Activated T-cell treated with anti-CD3 and anti-CD28 coated beads, Interleukin-2, amount 50 U/mL, for 72 hours (primary cell): ENCODE measurements around the gene TPM2. TPM values are rescaled to one million over a fixed set of nuclear protein-coding genes. Genes with fewer than 3 reads are reported as not detected.

Experiments
- ATAC-seq, 2 donors: fragments of 150-1000 bp; cut with Tn5 transposase; replicated peaks in 1 of 2; 2 replicates each; pipeline ENCODE4 v1.10.0; 2021; ENCODE audit warnings: moderate library complexity in 2 of 2, mild to moderate bottlenecking in 1 of 2
- DNase-seq, 2 donors: peaks; one replicate each; pipeline ENCODE4 v3.0.0; 2021 to 2022; ENCODE audit warnings: mixed read lengths in 1 of 2
- H3K27ac Mint-ChIP-seq: one replicate; pipeline ENCODE4 v1.8.0; 2022; ENCODE audit warnings: mild to moderate bottlenecking, moderate library complexity, mixed read lengths
- H3K27me3 Mint-ChIP-seq: one replicate; pipeline ENCODE4 v1.8.0; 2022; ENCODE audit warnings: low read depth, mixed read lengths
- H3K36me3 Mint-ChIP-seq, 2 donors: one replicate each; pipeline ENCODE4 v1.8.0; 2022; ENCODE audit warnings: mixed read lengths in 2 of 2, mild to moderate bottlenecking in 1 of 2; ENCODE audit not compliant: insufficient read depth in 2 of 2
- H3K4me1 Mint-ChIP-seq: one replicate; pipeline ENCODE4 v1.8.0; 2022; ENCODE audit warnings: low read depth, mixed read lengths
- H3K4me3 Mint-ChIP-seq, 2 donors: one replicate each; pipeline ENCODE4 v1.8.0; 2022; ENCODE audit warnings: mild to moderate bottlenecking in 2 of 2, mixed read lengths in 2 of 2, moderate library complexity in 2 of 2
- H3K9me3 Mint-ChIP-seq, 2 donors: one replicate each; pipeline ENCODE4 v1.8.0; 2022; ENCODE audit warnings: mixed read lengths in 2 of 2
- total RNA-seq, 2 donors: library from RNA; stranded (reverse); gene quantifications; one replicate each; pipeline ENCODE4 v1.2.3, GENCODE V29; 2022

The TPM2 gene
- total RNA-seq, 2 donors from 2014 or later: 5.4 to 7.8 TPM

DNA sequence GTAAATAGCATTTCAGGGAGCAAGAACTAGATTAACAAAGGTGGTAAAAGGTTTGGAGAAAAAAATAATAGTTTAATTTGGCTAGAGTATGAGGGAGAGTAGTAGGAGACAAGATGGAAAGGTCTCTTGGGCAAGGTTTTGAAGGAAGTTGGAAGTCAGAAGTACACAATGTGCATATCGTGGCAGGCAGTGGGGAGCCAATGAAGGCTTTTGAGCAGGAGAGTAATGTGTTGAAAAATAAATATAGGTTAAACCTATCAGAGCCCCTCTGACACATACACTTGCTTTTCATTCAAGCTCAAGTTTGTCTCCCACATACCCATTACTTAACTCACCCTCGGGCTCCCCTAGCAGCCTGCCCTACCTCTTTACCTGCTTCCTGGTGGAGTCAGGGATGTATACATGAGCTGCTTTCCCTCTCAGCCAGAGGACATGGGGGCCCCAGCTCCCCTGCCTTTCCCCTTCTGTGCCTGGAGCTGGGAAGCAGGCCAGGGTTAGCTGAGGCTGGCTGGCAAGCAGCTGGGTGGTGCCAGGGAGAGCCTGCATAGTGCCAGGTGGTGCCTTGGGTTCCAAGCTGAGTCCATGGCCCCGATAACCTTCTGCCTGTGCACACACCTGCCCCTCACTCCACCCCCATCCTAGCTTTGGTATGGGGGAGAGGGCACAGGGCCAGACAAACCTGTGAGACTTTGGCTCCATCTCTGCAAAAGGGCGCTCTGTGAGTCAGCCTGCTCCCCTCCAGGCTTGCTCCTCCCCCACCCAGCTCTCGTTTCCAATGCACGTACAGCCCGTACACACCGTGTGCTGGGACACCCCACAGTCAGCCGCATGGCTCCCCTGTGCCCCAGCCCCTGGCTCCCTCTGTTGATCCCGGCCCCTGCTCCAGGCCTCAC is 16.3 kb downstream of the TPM2 start, which contains the start of gene CA9:
Gene CA9 (plus strand): TSS at position 797 of the 893 bp plus-strand sequence. CDS start 32 bp downstream, at position 829.
- Mint-ChIP-seq H3K27me3 (peaks cover 11% of the 10 kb centered on the region), H3K36me3 (peaks cover 0 to 1% of the 10 kb centered on the region in 2 donors), H3K27ac (no peak within 1 kb of the TSS), H3K4me3 (peak within 1 kb of the TSS; percentile 28 to 49), H3K4me1 (peaks cover 6% of the 10 kb centered on the region), H3K9me3 (peaks cover 0 to 2% of the 10 kb centered on the region in 2 donors)
- DNase-seq: no peak
- ATAC-seq: no peak

DNA sequence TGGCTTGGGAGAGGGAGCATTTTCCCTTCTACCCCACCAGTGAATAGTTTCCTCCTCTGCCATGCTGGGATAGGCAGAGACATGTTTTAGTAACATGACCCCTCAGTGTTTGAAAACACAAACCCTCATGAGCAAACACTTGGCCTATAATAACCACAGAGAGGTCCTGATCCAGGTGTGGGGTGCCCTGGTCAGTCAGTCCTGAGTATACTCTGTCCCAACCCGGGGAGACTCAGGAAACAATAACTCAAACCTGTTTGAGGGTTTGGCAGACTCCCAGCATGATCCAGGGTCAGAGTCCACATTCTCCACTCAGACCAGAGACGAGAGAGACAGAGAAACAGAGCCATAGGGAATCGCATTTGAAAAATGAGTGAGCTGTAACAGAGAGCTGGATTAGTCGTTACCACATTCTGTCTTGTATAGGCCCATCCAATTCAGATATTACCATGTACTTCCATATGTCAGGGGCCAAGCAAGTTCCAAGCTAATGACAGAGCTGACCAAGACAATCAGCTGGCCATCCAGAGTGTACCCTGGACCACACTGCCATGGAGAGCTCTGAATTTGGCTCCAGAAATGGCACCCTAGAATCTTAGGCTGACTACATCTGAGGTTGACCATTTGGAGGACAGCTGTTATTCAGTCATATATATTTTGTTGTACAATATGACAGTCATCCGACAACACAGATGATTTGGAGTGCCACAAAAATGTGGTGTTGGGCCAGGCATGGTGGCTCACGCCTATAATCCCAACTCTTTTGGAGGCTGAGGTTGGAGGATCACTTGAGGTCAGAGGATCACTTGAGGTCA is 20.2 kb downstream of the TPM2 start:
- H3K36me3 Mint-ChIP-seq: no peaks in the 10 kb centered on the region
- H3K27ac Mint-ChIP-seq: no peak overlapping the region
- DNase-seq: no peak

DNA sequence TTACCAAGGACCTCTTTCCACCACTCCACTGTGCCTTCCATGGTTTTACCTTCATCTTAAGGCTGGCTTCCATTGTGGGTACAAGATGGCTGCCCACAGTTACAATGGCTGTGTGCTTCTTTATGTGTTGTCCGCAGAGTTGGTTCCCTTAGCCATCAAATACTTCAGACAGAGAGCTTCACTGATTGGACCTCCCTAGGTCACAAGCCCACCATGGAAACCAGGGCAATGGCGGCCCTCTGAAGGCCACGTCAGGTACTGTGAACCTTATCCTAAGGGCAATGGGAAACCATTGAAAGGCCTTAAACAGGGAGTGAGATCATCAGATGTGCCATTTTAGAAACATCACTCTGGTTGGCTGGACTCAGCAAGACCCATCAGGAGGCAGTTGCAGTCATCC is 21.8 kb downstream of the TPM2 start:
- Mint-ChIP-seq H3K27ac (no peak overlapping the region), H3K9me3 (peaks cover 5% of the 10 kb centered on the region in 2 donors), H3K4me1 (peaks cover 30% of the 10 kb centered on the region), H3K4me3 (no peak overlapping the region), H3K36me3 (no peaks in the 10 kb centered on the region), H3K27me3 (no peaks in the 10 kb centered on the region)
- ATAC-seq (no peak), DNase-seq (no peak)

More for the DNA sequence above, 20.2 kb downstream of the TPM2 start:
- Mint-ChIP-seq H3K9me3 (peaks cover 5% of the 10 kb centered on the region in 2 donors), H3K4me3 (no peak overlapping the region), H3K27me3 (peaks cover 8% of the 10 kb centered on the region), H3K4me1 (peaks cover 14% of the 10 kb centered on the region)
- no peak for ATAC-seq

DNA sequence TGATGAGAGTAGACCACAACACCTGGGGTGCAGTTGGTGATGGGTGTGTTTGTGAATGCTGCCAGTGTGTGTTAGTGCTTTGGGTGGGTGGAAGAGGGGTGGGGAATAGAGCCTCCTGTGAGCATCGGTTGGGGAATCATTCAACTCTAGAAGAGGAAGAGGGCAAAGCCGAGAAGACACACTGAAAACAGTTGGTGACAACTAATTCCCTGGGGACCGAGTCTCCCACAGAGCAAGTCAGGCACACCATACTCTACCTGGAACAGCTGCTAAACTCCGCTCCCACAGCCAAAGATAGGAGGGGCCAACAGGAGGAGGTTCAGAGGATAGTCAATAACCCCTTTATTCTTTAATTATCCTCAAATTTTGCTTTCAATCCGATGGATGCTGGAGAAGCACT is 23.2 kb downstream of the TPM2 start:
- ATAC-seq: no peak
- no peak overlapping the region for H3K27ac Mint-ChIP-seq
- peaks cover 5% of the 10 kb centered on the region in 2 donors for H3K9me3 Mint-ChIP-seq
- H3K36me3 Mint-ChIP-seq: peaks cover 0 to 6% of the 10 kb centered on the region in 2 donors
- DNase-seq: no peak
- no peak overlapping the region for H3K4me3 Mint-ChIP-seq
- peaks cover 44% of the 10 kb centered on the region for H3K4me1 Mint-ChIP-seq
- H3K27me3 Mint-ChIP-seq: no peaks in the 10 kb centered on the region

DNA sequence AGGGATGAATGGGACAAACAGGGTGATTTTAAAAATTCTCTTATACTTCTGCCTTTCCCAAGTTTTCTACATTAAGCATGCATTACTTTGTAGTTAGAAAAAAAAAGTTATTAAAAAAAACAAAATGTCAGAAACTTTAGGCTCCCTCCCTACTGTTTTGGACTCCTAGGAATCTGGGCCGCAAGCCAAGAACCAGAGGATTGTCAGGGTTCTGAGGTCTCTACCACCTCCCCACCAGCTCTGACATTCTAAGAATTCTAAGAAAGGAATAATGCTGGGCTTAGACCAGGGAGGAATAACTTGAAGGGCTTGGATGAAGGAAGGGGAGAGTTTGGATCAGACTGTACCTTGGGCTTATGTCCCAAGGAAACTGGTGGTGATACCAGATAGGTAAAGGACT is 23.7 kb downstream of the TPM2 start:
- H3K27me3 Mint-ChIP-seq: no peaks in the 10 kb centered on the region
- H3K4me1 Mint-ChIP-seq: peaks cover 49% of the 10 kb centered on the region
- peaks cover 5% of the 10 kb centered on the region in 2 donors for H3K9me3 Mint-ChIP-seq
- ATAC-seq (no peak), DNase-seq (no peak)
- H3K4me3 Mint-ChIP-seq: peak overlapping the region; percentile 91 to 96
- H3K27ac Mint-ChIP-seq: no peak overlapping the region
- peaks cover 0 to 6% of the 10 kb centered on the region in 2 donors for H3K36me3 Mint-ChIP-seq

DNA sequence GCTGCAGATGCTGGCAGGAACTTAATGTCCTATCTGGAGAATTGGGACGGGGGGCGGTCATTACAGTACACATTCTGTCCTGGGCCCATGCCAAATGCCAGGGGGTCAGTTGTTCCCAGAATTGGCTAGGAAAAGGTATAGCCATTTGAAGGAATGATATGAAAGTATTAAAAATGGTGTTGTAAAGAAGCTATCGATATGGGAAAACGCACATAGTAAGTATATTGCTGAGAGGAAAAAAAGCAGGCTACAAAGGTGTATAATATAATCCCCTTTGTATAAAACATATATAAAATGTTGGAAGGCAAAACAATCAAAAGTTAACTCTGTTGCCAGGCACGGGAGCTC is 24.3 kb downstream of the TPM2 start:
- H3K4me1 Mint-ChIP-seq: peaks cover 55% of the 10 kb centered on the region
- H3K9me3 Mint-ChIP-seq: peaks cover 5% of the 10 kb centered on the region in 2 donors
- no peak for DNase-seq
- peak overlapping the region; percentile 91 to 96 for H3K4me3 Mint-ChIP-seq
- H3K36me3 Mint-ChIP-seq: peaks cover 0 to 6% of the 10 kb centered on the region in 2 donors
- peak overlapping the region; percentile 86 for H3K27ac Mint-ChIP-seq
- H3K27me3 Mint-ChIP-seq: no peaks in the 10 kb centered on the region
- no peak for ATAC-seq

DNA sequence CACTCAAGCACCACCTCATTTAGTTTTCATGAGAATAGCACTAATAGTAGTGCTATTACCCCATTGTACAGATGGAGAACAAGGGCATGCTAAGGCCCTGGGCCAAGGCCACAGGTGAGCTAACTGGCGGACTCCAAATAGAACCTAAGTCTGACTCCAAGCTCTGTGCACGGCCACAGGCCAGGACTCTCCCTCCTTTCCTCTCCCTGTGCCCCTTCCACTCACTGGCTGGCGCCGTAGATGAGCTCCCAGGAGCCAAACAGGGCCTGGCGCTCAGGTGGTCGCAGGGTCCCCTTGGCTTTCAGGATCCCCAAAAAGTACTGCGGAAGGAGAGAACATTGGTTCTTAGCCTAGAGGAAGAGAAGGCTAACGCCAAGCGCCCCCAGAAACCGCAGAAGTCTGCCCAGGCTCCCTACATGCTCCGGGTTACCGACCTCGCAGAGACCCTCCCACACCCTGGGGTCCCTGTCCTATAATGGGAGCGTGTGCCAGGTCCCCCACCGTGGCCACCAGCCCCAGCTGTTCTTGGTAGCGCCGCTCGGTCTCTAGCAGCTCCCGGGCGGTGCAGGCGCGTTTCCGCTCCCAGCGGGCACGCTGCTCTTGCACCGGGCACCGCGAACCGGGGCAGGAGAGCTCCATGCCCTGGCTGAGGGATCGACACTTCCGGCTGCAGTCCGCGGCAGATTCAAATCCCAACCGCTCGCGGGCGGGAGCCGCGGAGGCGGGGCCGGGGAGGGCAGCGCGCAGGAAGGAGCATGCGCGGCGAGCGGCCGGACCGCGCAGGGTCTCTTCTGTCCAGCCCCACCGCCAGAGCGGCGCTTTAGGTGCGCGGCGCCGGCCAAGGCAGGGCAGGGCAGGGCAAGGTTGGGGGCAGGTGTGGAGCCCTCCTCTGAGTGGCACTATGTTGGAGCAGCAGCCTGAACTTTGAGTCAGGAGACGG is 24.9 kb downstream of the TPM2 start, which contains the start of gene ARHGEF39:
Gene ARHGEF39 (minus strand): TSS at position 665 of the 940 bp plus-strand sequence. CDS start 26 bp downstream, at position 639.
- ATAC-seq (peak; percentile 90 to 94), DNase-seq (peak; percentile 81 to 88)
- H3K36me3 Mint-ChIP-seq: peaks cover 2 to 6% of the 10 kb centered on the region in 2 donors
- peaks cover 61% of the 10 kb centered on the region for H3K4me1 Mint-ChIP-seq
- peak within 1 kb of the TSS; percentile 91 to 96 for H3K4me3 Mint-ChIP-seq
- peaks cover 5% of the 10 kb centered on the region in 2 donors for H3K9me3 Mint-ChIP-seq
- H3K27me3 Mint-ChIP-seq: no peaks in the 10 kb centered on the region
- H3K27ac Mint-ChIP-seq: peak within 1 kb of the TSS; percentile 86

DNA sequence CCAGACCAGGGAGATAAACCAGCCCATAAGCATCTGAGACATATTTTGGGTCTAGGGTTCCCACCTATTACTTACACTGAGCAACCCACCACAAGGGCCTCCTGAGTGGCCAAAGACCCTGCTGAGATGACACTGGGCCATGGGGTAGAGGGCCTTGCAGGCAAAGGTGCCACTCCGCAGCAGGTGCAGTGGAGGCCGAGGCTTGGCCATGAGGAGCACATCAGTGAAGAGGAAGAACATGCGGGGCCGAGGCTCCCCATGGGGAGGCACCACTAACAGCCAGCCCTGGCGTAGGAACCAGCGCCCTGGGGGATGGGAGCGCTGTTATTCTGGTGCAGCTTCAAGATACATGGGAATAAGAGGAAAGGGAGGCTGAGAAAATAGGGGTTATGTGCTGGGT is 27.3 kb downstream of the TPM2 start:
- DNase-seq (no peak), ATAC-seq (no peak)
- H3K4me1 Mint-ChIP-seq: peaks cover 79% of the 10 kb centered on the region
- H3K27ac Mint-ChIP-seq: peak overlapping the region; percentile 53
- H3K9me3 Mint-ChIP-seq: peaks cover 0 to 2% of the 10 kb centered on the region in 2 donors
- peak overlapping the region; percentile 33 to 52 for H3K4me3 Mint-ChIP-seq
- peaks cover 4 to 9% of the 10 kb centered on the region in 2 donors for H3K36me3 Mint-ChIP-seq
- no peaks in the 10 kb centered on the region for H3K27me3 Mint-ChIP-seq

DNA sequence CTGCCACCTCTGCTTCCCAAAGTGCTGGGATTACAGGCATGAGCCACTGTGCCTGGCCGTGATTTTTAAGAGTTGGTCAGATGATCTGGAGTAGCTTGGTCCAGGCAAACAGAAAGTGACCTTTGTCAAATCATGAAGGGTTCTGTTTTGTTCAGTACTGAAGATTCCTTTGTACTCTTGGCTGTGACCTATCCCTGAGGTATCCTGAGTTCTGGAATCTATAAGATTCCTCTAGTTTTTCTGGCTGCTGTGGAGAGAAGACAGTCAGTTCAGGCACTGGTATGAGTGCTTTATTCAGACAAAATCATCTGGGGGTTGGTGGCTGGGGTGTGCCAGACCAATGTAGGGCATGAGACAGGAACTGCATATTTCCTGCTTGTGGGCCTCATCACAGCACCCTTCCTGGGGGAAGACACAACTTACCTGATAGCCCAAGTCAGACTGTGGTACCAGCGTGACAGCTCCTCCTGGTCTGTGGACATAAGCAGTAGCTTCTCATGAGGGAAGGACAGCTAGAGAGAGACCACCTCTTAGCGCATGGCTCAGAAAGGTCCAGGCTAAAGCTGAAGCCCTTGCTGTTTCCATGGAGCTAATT is 27.9 kb downstream of the TPM2 start:
- peak overlapping the region; percentile 53 for H3K27ac Mint-ChIP-seq
- ATAC-seq (no peak), DNase-seq (no peak)
- H3K4me1 Mint-ChIP-seq: peaks cover 85% of the 10 kb centered on the region
- peaks cover 4 to 9% of the 10 kb centered on the region in 2 donors for H3K36me3 Mint-ChIP-seq
- peak overlapping the region in 1 of 2 donors; percentile 52 for H3K4me3 Mint-ChIP-seq
- H3K27me3 Mint-ChIP-seq: peaks cover 4% of the 10 kb centered on the region
- H3K9me3 Mint-ChIP-seq: no peaks in the 10 kb centered on the region

DNA sequence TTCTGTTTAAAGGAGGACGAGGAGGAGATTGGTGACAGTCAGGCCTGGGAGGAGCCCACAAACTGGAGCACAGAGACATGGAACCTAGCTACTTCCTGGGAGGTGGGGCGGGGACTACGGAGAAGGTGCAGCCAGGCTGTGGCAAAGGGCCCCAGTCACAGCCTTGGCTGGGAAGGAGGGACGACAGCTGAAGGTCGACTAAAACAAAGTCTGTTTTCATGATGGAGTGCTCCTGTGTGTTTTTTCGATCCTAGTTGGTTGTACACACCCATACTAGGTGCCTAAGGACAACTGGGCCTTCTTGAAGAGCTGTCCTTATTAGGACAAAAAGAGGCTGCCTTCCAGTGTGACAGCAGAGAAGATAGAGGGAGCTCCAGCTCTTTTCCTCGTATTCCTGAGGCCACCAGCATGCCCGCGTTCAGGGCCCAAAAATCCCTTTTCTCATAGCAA is 28.7 kb downstream of the TPM2 start:
- no peak for ATAC-seq
- H3K4me1 Mint-ChIP-seq: peaks cover 90% of the 10 kb centered on the region
- no peak overlapping the region for H3K27ac Mint-ChIP-seq
- H3K9me3 Mint-ChIP-seq: no peaks in the 10 kb centered on the region
- H3K36me3 Mint-ChIP-seq: peaks cover 4 to 9% of the 10 kb centered on the region in 2 donors
- H3K27me3 Mint-ChIP-seq: peaks cover 4% of the 10 kb centered on the region
- peak overlapping the region in 1 of 2 donors; percentile 51 for H3K4me3 Mint-ChIP-seq
- DNase-seq: no peak

DNA sequence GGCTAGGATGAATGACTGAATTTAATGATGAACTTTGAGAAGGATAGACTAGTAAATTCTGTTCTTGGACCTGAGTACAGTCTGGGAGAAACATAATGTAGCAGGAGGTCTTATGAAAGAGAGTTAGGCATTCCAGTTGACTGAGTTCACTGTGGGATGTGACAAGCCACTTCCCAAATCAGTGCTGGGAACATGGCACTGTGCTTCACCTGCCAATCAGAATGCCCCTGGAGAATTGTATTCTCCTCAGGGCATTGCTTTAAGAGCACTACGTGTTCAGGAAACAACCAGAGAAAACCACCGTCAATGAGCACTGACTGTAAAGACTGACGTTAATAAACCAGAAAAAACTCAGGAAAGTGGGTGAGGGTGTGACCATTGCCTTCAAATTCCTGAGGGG is 30.4 kb downstream of the TPM2 start:
- ATAC-seq (no peak), DNase-seq (no peak)
- peaks cover 80% of the 10 kb centered on the region for H3K4me1 Mint-ChIP-seq
- no peaks in the 10 kb centered on the region for H3K9me3 Mint-ChIP-seq
- peak overlapping the region; percentile 87 for H3K27ac Mint-ChIP-seq
- H3K36me3 Mint-ChIP-seq: peaks cover 4 to 9% of the 10 kb centered on the region in 2 donors
- peak overlapping the region; percentile 91 to 93 for H3K4me3 Mint-ChIP-seq
- H3K27me3 Mint-ChIP-seq: peaks cover 4% of the 10 kb centered on the region

DNA sequence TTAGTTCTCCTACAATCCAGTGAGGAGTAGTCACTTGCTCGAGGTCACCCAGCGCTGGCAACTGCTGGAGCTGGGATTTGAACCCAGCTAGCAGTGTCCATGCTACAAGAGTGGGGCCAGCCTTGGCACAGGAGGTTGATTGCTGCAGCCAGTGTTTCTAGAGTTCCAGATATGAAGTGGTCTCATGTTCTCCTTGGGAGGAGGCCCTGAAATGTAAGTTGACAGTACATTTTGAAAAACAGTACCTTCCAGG is 30.8 kb downstream of the TPM2 start:
- DNase-seq: no peak
- no peak for ATAC-seq
- H3K4me1 Mint-ChIP-seq: peaks cover 76% of the 10 kb centered on the region
- peaks cover 4% of the 10 kb centered on the region for H3K27me3 Mint-ChIP-seq
- H3K4me3 Mint-ChIP-seq: peak overlapping the region; percentile 91 to 93
- H3K9me3 Mint-ChIP-seq: no peaks in the 10 kb centered on the region
- peaks cover 4 to 9% of the 10 kb centered on the region in 2 donors for H3K36me3 Mint-ChIP-seq
- H3K27ac Mint-ChIP-seq: peak overlapping the region; percentile 87
